ENCODE data around the gene CDH4.

- TF ChIP-seq CTCF (IDR thresholded peaks at IDR 0.05), result no peak
- TF ChIP-seq POLR2A (IDR thresholded peaks at IDR 0.05), result no peak
Observed at GRCh38 chr20:61900011-61900944, 648.2 kb downstream of the CDH4 start.

Measured in ovary (tissue), 3 donors.